Stomach (tissue), 4 donors: ENCODE measurements around the gene MYNN.

Source experiments
- CTCF ChIP-seq, 7 experiments: fragments of 450-650 bp in 4 of 7; fragments of 200-600 bp in 3 of 7; sonication (generic) in 3 of 7; IDR thresholded peaks; one replicate each; pipeline ENCODE4 v1.5.1; 2016 to 2019; ENCODE audit warnings: antibody characterized with exemption in 7 of 7, control low read depth in 2 of 7, mild to moderate bottlenecking in 1 of 7
- POLR2A ChIP-seq, 4 donors: fragments of 450-650 bp; IDR thresholded peaks; one replicate each; pipeline ENCODE4 v1.6.1; 2016; ENCODE audit warnings: antibody characterized with exemption in 4 of 4, control low read depth in 2 of 4, mild to moderate bottlenecking in 1 of 4, moderate library complexity in 1 of 4

GRCh38 chr3:169815590-169816150, 42.5 kb downstream of the MYNN start:
- TF ChIP-seq CTCF (IDR thresholded peaks at IDR 0.05), result no peak
- TF ChIP-seq POLR2A (IDR thresholded peaks at IDR 0.05), result no peak
